NCI-H748 treated with DMSO at 0.1 percent for 48 hours (cell line): ENCODE measurements around the gene PERM1.
"Not testable (repeated sequence)": the region's sequence is repeated elsewhere in the genome, so short reads cannot be mapped to it uniquely, and the experiment has no call there.

Experiments
- DNase-seq: peaks from one replicate; lab custom pipeline; 2025; lab: John Stamatoyannopoulos, UW

Gene PERM1, protein sequence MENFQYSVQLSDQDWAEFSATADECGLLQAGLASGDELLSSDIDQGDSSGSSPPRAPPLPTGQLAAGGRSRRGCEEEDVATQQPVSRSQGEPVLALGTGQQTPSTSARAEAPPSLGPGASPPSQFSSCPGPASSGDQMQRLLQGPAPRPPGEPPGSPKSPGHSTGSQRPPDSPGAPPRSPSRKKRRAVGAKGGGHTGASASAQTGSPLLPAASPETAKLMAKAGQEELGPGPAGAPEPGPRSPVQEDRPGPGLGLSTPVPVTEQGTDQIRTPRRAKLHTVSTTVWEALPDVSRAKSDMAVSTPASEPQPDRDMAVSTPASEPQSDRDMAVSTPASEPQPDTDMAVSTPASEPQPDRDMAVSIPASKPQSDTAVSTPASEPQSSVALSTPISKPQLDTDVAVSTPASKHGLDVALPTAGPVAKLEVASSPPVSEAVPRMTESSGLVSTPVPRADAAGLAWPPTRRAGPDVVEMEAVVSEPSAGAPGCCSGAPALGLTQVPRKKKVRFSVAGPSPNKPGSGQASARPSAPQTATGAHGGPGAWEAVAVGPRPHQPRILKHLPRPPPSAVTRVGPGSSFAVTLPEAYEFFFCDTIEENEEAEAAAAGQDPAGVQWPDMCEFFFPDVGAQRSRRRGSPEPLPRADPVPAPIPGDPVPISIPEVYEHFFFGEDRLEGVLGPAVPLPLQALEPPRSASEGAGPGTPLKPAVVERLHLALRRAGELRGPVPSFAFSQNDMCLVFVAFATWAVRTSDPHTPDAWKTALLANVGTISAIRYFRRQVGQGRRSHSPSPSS

GRCh38 chr1:981955-982558, at the start of gene PERM1:
PERM1 (minus strand) TSS chr1:982093; CDS start chr1:981029, 1,064 bp downstream.
- DNase-seq = no peak

DNA sequence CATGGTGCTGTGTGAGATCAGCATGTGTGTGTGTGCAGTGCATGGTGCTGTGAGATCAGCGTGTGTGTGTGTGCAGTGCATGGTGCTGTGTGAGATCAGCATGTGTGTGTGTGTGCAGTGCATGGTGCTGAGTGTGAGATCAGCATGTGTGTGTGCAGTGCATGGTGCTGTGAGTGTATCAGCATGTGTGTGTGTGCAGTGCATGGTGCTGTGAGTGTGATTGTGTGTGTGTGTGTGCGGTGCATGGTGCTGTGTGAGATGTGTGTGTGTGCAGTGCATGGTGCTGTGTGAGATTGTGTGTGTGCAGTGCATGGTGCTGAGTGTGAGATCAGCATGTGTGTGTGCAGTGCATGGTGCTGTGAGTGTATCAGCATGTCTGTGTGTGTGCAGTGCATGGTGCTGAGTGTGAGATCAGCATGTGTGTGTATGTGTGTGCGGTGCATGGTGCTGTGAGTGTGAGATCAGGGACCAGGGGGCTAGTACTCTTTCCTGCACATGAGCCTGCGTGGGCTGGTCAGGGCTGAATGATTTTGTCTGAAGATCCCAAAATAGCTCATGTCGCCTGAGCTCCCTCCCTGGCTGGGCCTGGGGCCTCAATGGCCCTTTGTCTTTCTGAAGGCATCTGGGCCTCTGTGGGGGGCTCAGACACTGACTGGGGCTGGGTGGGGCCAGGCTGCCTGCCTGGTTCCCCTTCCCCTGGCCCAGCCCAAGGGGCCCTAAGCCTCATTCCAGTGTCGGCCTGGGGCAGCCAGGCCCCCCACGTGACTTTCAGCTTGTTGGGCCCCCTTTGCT, 49.2 kb upstream of the PERM1 start:
- DNase-seq = not testable (repeated sequence)

- no peak for DNase-seq
These were observed 45.9 kb upstream of the PERM1 start for GRCh38 chr1:1027791-1028190.

GRCh38 chr1:1026599-1027413, 44.9 kb upstream of the PERM1 start:
- DNase-seq = no peak

DNA sequence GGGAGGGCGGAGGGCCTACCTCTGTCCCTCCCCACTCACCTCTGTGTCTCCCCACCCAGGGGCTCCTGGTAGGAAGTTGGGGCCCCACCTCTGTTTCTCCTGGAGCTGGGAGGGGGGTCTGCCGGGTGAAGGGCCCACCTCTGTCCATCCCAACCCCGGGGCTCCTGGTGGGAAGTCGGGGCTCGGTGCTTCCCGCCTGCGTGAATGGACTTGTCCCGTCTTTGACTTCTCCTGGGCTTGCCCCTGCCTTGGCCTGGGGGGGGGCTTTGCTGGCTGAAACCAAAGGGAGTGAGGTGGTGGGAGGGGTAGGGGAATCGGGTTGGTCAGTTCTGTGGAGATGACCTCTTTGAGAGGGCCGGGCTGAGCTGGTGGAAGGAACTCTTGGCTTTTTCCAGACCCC, 43.8 kb upstream of the PERM1 start:
- DNase-seq = no peak

GRCh38 chr1:1024771-1025699, 43.1 kb upstream of the PERM1 start:
- no peak for DNase-seq

- DNase-seq = no peak
These were observed 42.4 kb upstream of the PERM1 start for GRCh38 chr1:1024149-1024770.

- DNase-seq = no peak
These were observed 41.8 kb upstream of the PERM1 start for GRCh38 chr1:1023700-1024099.

DNA sequence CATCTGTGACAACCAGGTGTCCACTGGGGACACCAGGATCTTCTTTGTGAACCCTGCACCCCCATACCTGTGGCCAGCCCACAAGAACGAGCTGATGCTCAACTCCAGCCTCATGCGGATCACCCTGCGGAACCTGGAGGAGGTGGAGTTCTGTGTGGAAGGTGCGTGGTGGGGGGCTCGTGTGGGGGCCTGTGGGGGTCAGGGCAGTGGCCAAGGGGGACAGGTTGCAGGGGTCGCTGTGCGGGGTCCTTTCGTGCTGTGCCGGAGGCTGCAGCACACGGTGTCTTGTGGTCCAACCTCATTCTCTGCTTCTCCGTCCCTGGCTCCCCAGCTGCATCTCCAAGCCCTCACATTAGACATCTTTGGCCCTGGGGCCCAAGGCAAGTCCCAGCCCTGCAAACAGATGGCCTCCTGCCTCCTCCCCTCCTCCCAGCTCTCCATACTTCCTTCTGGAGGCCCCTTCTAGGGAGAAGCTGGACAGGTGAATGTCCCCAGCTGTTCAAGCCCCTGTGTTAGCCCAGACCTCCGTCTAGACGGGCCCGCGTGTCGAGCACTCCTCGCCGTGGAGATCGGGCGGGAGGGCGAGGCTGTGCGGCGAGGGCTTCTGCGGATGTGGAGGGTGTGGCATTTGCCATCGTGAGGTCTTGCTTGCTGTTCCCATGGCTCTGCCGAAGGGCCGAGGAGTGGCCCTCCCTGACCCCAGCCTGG, 40.6 kb upstream of the PERM1 start:
- DNase-seq = no peak

GRCh38 chr1:1021920-1022259, 40.0 kb upstream of the PERM1 start:
- DNase-seq = no peak

DNA sequence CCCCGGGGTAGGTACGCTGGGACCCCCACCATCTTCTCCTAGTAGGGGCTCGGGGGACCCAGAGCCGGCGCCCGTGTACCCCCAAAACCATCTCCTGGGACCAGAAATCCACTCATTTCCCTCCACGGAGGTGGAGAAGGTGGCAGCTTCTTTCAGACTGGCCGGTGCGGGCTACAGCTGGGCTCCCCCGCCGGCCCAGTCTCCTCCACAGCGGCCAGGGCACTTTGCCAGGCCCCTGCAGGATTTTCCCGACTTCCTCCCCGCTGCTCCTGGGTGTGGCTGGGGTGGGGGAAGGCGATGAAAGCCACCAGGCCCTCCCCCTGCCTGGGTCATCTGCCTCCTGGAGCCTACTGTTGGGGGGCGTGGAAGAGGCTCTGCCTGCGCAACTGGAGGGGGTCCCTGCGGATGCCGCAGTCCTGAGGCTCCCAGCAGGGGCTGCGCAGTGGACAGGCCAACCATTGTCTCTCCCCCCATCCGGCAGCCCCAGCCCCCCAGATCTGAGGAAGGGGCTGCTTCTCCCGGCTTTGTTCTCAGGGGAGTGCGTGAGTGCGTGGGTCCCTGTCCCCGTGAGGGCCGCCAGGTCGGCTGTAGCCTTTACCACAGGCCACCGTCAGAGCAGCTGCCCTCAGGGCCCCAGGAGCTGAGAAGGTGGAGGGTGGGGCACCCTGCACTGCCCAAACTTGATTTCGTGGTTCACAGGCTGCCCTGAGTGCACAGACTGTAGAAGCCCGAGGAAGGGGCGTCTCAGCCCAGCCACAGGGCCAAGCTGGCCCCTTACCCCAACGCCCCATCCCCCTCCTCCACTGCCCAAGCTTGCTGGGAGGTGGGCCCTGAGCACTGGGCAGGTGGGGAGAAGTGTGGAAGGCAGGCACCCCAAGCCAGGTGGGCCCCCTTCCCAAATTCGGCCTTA, 39.4 kb upstream of the PERM1 start:
- peak; percentile 26 for DNase-seq

DNA sequence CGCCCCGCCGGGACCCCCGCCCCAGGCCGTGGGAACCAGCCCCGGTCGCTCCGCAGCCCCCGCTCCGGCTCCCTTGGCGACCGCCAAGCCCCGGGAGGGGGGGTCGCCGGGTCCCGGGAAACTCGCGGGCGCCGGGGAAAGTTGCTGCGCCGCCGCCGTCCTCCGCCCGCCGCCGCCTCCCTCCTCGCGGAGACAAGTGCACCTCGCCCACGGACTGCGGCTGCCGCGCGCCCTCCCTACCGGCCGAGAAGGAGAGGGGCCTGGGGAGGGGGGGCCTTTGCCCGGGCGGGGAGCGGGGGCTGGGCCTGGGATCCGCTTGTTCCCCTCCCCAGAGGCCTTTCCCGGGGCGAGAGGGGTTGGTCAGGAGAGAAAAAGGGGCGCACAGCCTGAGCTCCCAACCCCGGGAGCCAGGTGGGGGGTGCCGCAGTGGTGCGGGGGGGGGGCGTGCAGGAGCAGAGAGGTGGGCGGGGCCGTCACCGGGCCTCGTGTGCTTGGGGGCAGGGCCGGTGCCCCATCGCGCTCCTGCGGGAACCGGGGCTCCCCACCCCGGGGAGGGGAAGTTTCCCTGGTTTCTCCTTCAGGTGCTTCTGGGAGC, 38.6 kb upstream of the PERM1 start:
- no peak for DNase-seq

- DNase-seq = no peak
These were observed 38.1 kb upstream of the PERM1 start, which contains the start of gene AGRN for GRCh38 chr1:1020000-1020404. AGRN (plus strand) TSS chr1:1020120; CDS start chr1:1020173, 53 bp downstream.

- DNase-seq = peak; percentile 8
These were observed 37.5 kb upstream of the PERM1 start for GRCh38 chr1:1019122-1019999.

DNA sequence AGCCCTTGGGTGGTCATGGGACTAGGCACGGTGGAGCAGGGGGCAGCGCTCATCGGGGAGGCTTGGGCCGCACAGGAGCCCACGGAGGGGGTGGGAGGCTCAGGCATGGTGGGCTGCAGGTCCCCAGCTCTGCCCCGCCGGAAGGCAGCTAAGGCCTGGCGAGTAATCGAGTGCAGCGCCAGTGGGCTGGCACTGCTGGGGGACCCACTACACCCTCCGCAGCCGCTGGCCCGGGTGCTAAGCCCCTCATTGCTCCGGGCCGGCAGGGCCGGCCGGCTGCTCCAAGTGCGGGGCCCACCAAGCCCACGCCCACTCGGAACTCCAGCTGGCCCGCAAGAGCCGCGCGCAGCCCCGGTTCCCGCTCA, 36.4 kb upstream of the PERM1 start:
- DNase-seq = not testable (repeated sequence)
